Measurements from ENCODE around the gene P4HA2. TPM values are rescaled to one million over a fixed set of nuclear protein-coding genes. Genes with fewer than 3 reads are reported as not detected.

P4HA2 gene
- total and polyA plus RNA-seq, 9 of the 15 experiments (the other 6 are each of a cell fraction or from before 2014, with no cell fraction given), result 9.6 to 50.0 (median 12.7) TPM

- no peak for TF ChIP-seq PBX2 (CRISPR knock-in tag; IDR thresholded peaks at IDR 0.05; ENCODE audit: low read depth)
- TF ChIP-seq PBX2 (tag; conservative IDR thresholded peaks at IDR 0.05; ENCODE audit: low read depth), result no peak
- TF ChIP-seq ZFP36 (IDR thresholded peaks at IDR 0.05; ENCODE audit: low read depth, low read length, partially characterized antibody), result no peak
- no peak for TF ChIP-seq SREBF1 (IDR thresholded peaks at IDR 0.05; ENCODE audit: borderline replicate concordance, low read depth, low read length)
- no peak for TF ChIP-seq FUS (optimal IDR thresholded peaks at IDR 0.05; ENCODE audit: low read depth, low read length)
- peak; percentile 56 for TF ChIP-seq CTCFL (IDR thresholded peaks at IDR 0.05; ENCODE audit: borderline replicate concordance, insufficient read depth, low read depth, low read length, poor library complexity, severe bottlenecking)
- no peak for TF ChIP-seq E2F3 (CRISPR knock-in tag; IDR thresholded peaks at IDR 0.05)
- no peak for TF ChIP-seq TCF7L2 (IDR thresholded peaks at IDR 0.05; ENCODE audit: low read depth, low read length)
- no peak for TF ChIP-seq THRAP3 (IDR thresholded peaks at IDR 0.05; ENCODE audit: borderline replicate concordance)
- no peak for TF ChIP-seq HMG20A (CRISPR knock-in tag; conservative IDR thresholded peaks at IDR 0.05)
- TF ChIP-seq RBM25 (IDR thresholded peaks at IDR 0.05; ENCODE audit: low read depth, low read length, severe bottlenecking), result no peak
- peak; percentile 62 to 89 for TF ChIP-seq RAD21 (CRISPR knock-in tag; conservative IDR thresholded peaks at IDR 0.05 in 1 of 2, IDR thresholded peaks at IDR 0.05 in 1 of 2)
- no peak for TF ChIP-seq HIVEP1 (CRISPR knock-in tag; IDR thresholded peaks at IDR 0.05)
- no peak for TF ChIP-seq ZNF253 (CRISPR knock-in tag; conservative IDR thresholded peaks at IDR 0.05)
- no peak for TF ChIP-seq BHLHE40 (IDR thresholded peaks at IDR 0.05; ENCODE audit: low read length)
- TF ChIP-seq POLR2G (IDR thresholded peaks at IDR 0.05; ENCODE audit: low read depth, low read length), result 0 out of 2 replicates have a peak, but pooled peaks have one; percentile 2
- no peak for TF ChIP-seq CBX5 (IDR thresholded peaks at IDR 0.05; ENCODE audit: borderline replicate concordance, low read depth)
- TF ChIP-seq ZC3H8 (IDR thresholded peaks at IDR 0.05), result no peak
- TF ChIP-seq FOXA3 (CRISPR knock-in tag; conservative IDR thresholded peaks at IDR 0.05 in 1 of 2, IDR thresholded peaks at IDR 0.05 in 1 of 2), result no peak
- peak; percentile 14 to 58; a peak in 2 of 4 replicates for TF ChIP-seq MAZ (CRISPR knock-in tag; conservative IDR thresholded peaks at IDR 0.05 in 1 of 2, IDR thresholded peaks at IDR 0.05 in 1 of 2)
- no peak for TF ChIP-seq PML (IDR thresholded peaks at IDR 0.05; ENCODE audit: low read length)
- TF ChIP-seq NCOA6 (IDR thresholded peaks at IDR 0.05), result no peak
- TF ChIP-seq MECOM (CRISPR knock-in tag; IDR thresholded peaks at IDR 0.05), result no peak
- TF ChIP-seq HDAC2 (IDR thresholded peaks at IDR 0.05), result no peak
- TF ChIP-seq STAT5B (CRISPR knock-in tag; IDR thresholded peaks at IDR 0.05), result no peak
These were observed 44.9 kb upstream of the P4HA2 start (continued) for GRCh38 chr5:132272311-132273210.

Data from K562 (cell line).